ENCODE data around the gene BBX. TPM values are rescaled to one million over a fixed set of nuclear protein-coding genes. Genes with fewer than 3 reads are reported as not detected.

Gene BBX
- total and polyA plus RNA-seq, 2 of the 13 experiments (the other 11 are each of a cell fraction or from before 2014, with no cell fraction given), result 13.7 to 23.2 TPM

DNA sequence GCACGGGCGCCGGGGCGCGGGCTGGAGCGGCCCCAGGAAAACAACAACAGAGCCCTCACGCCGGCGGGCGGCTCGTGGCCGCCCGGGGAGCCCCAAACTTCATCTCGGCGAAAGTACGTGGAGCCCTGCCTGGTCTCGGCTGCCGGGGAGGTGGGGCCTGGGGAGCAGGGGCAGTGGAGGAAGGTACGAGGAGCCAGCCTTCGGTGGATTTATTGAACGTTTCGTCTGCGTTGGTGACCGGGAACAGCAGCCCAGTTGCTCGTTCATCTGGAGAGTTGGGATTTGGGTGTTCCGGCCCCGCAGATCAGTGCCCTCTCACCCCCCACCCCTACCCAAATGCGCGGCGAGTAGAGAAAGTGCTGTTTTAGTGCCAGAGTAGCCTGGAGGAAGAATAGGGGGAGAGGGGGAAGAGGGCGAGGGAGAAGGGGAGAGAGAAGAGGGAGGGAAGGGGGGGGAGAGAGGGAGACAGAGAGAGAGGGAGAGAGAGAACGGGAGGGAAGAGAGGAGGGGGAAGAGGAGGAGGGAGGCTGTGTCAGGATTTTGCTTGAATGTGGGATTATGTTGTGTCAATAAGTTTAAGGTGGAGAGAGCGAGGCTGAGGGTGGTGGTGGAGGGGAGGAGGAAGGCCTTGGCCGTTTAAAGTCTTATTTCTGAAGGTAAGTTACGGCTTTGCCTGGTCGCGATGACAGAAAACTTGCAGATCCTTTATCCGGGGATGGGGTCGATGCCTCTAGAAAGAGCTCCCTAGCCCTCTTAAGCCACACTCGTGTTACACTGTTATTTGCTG is 970 bp downstream of the BBX start:
- no peaks in the 10 kb centered on the region for H3K9me3 ChIP-seq (ENCODE audit: low read length)
- BruUV-seq (replicated peaks), result no TSS peak
- ATAC-seq (peak; percentile 47; the same call in 2 of the 3 replicates), DNase-seq (ENCODE audit: low spot score) (peak; percentile 5), FAIRE-seq (no peak)
- no peaks in the 10 kb centered on the region; a peak in 1 of 5 replicates for H3K36me3 ChIP-seq (replicated peaks in 1 of 2; ENCODE audit: control insufficient read depth in 1 of 2, insufficient read depth in 2 of 2, low read length in 2 of 2)
- no peaks in the 10 kb centered on the region; a peak in 2 of 5 replicates for H3K27me3 ChIP-seq (ENCODE audit: control insufficient read depth in 1 of 2, insufficient read depth in 2 of 2, low read length in 2 of 2)
- peaks cover 31% of the 10 kb centered on the region for H3K79me2 ChIP-seq (ENCODE audit: insufficient read depth, low read length)
- peak overlapping the region; percentile 88 for H3K4me2 ChIP-seq (ENCODE audit: low read depth, low read length)
- under 1% methylated on average over 24 of the region's 40 CpGs for WGBS (ENCODE audit: low lambda C conversion rate)
- peak overlapping the region; percentile 82 for H3K27ac ChIP-seq (ENCODE audit: extremely low read length, insufficient read depth, low read length)
- POLR2A ChIA-PET, result no interaction called here
- intact Hi-C loops (cut with micrococcal nuclease; ENCODE audit: unreplicated experiment), result loop anchor here (2.0 kb wide), 1 partner anchor 93 kb away; no protein-coding TSS in a partner anchor
- H3K9ac ChIP-seq (ENCODE audit: insufficient read depth, low read depth, low read length), result peak overlapping the region; percentile 77
- in situ Hi-C loops (cut with HindIII; ENCODE audit: extremely low pct_ligation_motif_present, low pct_unique_long_range_greater_than_20kb), result no loop called here
- peaks cover 22% of the 10 kb centered on the region for H3K4me1 ChIP-seq (ENCODE audit: insufficient read depth, low read length)
- H2AFZ ChIP-seq (ENCODE audit: low read length), result peak overlapping the region; percentile 61
- CTCF ChIA-PET (ENCODE audit: low intra/inter-chr PET ratio, low total read pairs), result no interaction called here
- no peaks in the 10 kb centered on the region for H4K20me1 ChIP-seq (ENCODE audit: insufficient read depth, low read length)
- H3K4me3 ChIP-seq (replicated peaks in 1 of 3; ENCODE audit: insufficient read depth in 1 of 3, low read depth in 2 of 3, low read length in 3 of 3), result peak overlapping the region; percentile 80 to 91 (median 86)
- TF ChIP-seq SRSF1 (optimal IDR thresholded peaks at IDR 0.05; ENCODE audit: low read depth, low read length), result no peak
- no peak for TF ChIP-seq MXD4 (CRISPR knock-in tag; IDR thresholded peaks at IDR 0.05)
- peak; percentile 43; the same call in 1 of the 2 replicates for TF ChIP-seq ZNF746 (CRISPR knock-in tag; IDR thresholded peaks at IDR 0.05)
- no peak for TF ChIP-seq ZNF337 (CRISPR knock-in tag; IDR thresholded peaks at IDR 0.05; ENCODE audit: borderline replicate concordance, low read depth)
- TF ChIP-seq PHF5A (CRISPR knock-in tag; IDR thresholded peaks at IDR 0.05; ENCODE audit: low read depth, unreplicated experiment), result no peak
- no peak for TF ChIP-seq MED13 (CRISPR knock-in tag; IDR thresholded peaks at IDR 0.05)
- TF ChIP-seq, protein P1, sequence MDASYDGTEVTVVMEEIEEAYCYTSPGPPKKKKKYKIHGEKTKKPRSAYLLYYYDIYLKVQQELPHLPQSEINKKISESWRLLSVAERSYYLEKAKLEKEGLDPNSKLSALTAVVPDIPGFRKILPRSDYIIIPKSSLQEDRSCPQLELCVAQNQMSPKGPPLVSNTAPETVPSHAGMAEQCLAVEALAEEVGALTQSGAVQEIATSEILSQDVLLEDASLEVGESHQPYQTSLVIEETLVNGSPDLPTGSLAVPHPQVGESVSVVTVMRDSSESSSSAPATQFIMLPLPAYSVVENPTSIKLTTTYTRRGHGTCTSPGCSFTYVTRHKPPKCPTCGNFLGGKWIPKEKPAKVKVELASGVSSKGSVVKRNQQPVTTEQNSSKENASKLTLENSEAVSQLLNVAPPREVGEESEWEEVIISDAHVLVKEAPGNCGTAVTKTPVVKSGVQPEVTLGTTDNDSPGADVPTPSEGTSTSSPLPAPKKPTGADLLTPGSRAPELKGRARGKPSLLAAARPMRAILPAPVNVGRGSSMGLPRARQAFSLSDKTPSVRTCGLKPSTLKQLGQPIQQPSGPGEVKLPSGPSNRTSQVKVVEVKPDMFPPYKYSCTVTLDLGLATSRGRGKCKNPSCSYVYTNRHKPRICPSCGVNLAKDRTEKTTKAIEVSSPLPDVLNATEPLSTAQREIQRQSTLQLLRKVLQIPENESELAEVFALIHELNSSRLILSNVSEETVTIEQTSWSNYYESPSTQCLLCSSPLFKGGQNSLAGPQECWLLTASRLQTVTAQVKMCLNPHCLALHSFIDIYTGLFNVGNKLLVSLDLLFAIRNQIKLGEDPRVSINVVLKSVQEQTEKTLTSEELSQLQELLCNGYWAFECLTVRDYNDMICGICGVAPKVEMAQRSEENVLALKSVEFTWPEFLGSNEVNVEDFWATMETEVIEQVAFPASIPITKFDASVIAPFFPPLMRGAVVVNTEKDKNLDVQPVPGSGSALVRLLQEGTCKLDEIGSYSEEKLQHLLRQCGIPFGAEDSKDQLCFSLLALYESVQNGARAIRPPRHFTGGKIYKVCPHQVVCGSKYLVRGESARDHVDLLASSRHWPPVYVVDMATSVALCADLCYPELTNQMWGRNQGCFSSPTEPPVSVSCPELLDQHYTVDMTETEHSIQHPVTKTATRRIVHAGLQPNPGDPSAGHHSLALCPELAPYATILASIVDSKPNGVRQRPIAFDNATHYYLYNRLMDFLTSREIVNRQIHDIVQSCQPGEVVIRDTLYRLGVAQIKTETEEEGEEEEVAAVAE (CRISPR knock-in tag; IDR thresholded peaks at IDR 0.05; ENCODE audit: borderline replicate concordance), result no peak
- TF ChIP-seq, protein P2, sequence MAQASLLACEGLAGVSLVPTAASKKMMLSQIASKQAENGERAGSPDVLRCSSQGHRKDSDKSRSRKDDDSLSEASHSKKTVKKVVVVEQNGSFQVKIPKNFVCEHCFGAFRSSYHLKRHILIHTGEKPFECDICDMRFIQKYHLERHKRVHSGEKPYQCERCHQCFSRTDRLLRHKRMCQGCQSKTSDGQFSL (CRISPR knock-in tag; IDR thresholded peaks at IDR 0.05), result no peak
- no peak for TF ChIP-seq ZNF569 (CRISPR knock-in tag; IDR thresholded peaks at IDR 0.05; ENCODE audit: borderline replicate concordance)
- no peak for TF ChIP-seq ZNF484 (CRISPR knock-in tag; IDR thresholded peaks at IDR 0.05; ENCODE audit: borderline replicate concordance, low read depth)
- TF ChIP-seq RAD51 (IDR thresholded peaks at IDR 0.05; ENCODE audit: borderline replicate concordance), result no peak
- no peak for TF ChIP-seq ZNF709 (CRISPR knock-in tag; IDR thresholded peaks at IDR 0.05)
- TF ChIP-seq THYN1 (CRISPR knock-in tag; IDR thresholded peaks at IDR 0.05; ENCODE audit: borderline replicate concordance, low read depth), result 0 out of 2 replicates have a peak, but pooled peaks have one; percentile 21
- TF ChIP-seq GFI1 (CRISPR knock-in tag; IDR thresholded peaks at IDR 0.05; ENCODE audit: borderline replicate concordance), result no peak
- TF ChIP-seq, protein P3, sequence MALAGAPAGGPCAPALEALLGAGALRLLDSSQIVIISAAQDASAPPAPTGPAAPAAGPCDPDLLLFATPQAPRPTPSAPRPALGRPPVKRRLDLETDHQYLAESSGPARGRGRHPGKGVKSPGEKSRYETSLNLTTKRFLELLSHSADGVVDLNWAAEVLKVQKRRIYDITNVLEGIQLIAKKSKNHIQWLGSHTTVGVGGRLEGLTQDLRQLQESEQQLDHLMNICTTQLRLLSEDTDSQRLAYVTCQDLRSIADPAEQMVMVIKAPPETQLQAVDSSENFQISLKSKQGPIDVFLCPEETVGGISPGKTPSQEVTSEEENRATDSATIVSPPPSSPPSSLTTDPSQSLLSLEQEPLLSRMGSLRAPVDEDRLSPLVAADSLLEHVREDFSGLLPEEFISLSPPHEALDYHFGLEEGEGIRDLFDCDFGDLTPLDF (CRISPR knock-in tag; IDR thresholded peaks at IDR 0.05), result no peak
- TF ChIP-seq, protein P4, sequence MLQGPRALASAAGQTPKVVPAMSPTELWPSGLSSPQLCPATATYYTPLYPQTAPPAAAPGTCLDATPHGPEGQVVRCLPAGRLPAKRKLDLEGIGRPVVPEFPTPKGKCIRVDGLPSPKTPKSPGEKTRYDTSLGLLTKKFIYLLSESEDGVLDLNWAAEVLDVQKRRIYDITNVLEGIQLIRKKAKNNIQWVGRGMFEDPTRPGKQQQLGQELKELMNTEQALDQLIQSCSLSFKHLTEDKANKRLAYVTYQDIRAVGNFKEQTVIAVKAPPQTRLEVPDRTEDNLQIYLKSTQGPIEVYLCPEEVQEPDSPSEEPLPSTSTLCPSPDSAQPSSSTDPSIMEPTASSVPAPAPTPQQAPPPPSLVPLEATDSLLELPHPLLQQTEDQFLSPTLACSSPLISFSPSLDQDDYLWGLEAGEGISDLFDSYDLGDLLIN (CRISPR knock-in tag; IDR thresholded peaks at IDR 0.05; ENCODE audit: borderline replicate concordance), result no peak
- TF ChIP-seq KLF13 (CRISPR knock-in tag; IDR thresholded peaks at IDR 0.05), result no peak
